ENCODE results near the gene TMEM9. TPM values are rescaled to one million over a fixed set of nuclear protein-coding genes. Genes with fewer than 3 reads are reported as not detected.

TMEM9 gene
- total RNA-seq, 3 donors from 2014 or later = 19.1 to 38.9 (median 24.1) TPM

GRCh38 chr1:201112173-201112731 is 42.0 kb downstream of the TMEM9 start, which contains the start of gene CACNA1S:
Gene CACNA1S (minus strand): TSS chr1:201112426. CDS start chr1:201112339, 87 bp downstream.
- intact Hi-C loops (cut with DNase I, micrococcal nuclease) = loop anchor here in 1 of 2 donors (5.0 kb wide), 1 partner anchor 140 kb away; no protein-coding TSS in a partner anchor
- Histone ChIP-seq H3K4me1 (ENCODE audit: low read depth) (peaks cover 8% of the 10 kb centered on the region), H3K4me3 (no peak within 1 kb of the TSS), H3K9me3 (no peaks in the 10 kb centered on the region), H3K36me3 (ENCODE audit: low read depth) (no peaks in the 10 kb centered on the region)
- ATAC-seq = no peak
- TF ChIP-seq CTCF (IDR thresholded peaks at IDR 0.05) = no peak
- no peak for DNase-seq

- TF ChIP-seq CTCF (IDR thresholded peaks at IDR 0.05) = no peak
- no peak for ATAC-seq
- DNase-seq = no peak
- Histone ChIP-seq H3K4me3 (no peak overlapping the region), H3K36me3 (ENCODE audit: low read depth) (no peaks in the 10 kb centered on the region), H3K9me3 (no peaks in the 10 kb centered on the region), H3K4me1 (ENCODE audit: low read depth) (peaks cover 8% of the 10 kb centered on the region)
- intact Hi-C loops (cut with DNase I, micrococcal nuclease) = loop anchor here in 1 of 2 donors (5.0 kb wide), 1 partner anchor 139 kb away; no protein-coding TSS in a partner anchor
Observed at GRCh38 chr1:201111672-201112071, 42.6 kb downstream of the TMEM9 start.

- ATAC-seq (no peak), DNase-seq (no peak)
- no peaks in the 10 kb centered on the region for H3K9me3 ChIP-seq
- intact Hi-C loops (cut with DNase I, micrococcal nuclease) = loop anchor here in 1 of 2 donors (5.0 kb wide), 1 partner anchor 139 kb away; no protein-coding TSS in a partner anchor
- no peak for TF ChIP-seq CTCF (IDR thresholded peaks at IDR 0.05)
- H3K4me3 ChIP-seq = no peak overlapping the region
- H3K4me1 ChIP-seq (ENCODE audit: low read depth) = peaks cover 8% of the 10 kb centered on the region
- no peaks in the 10 kb centered on the region for H3K36me3 ChIP-seq (ENCODE audit: low read depth)
Observed at GRCh38 chr1:201111156-201111555, 43.1 kb downstream of the TMEM9 start.

- H3K4me1 ChIP-seq (ENCODE audit: low read depth) = peaks cover 8% of the 10 kb centered on the region
- ATAC-seq (no peak), DNase-seq (no peak)
- no peak for TF ChIP-seq CTCF (IDR thresholded peaks at IDR 0.05)
- intact Hi-C loops (cut with DNase I, micrococcal nuclease) = loop anchor here in 1 of 2 donors (5.0 kb wide), 1 partner anchor 138 kb away; no protein-coding TSS in a partner anchor
- no peaks in the 10 kb centered on the region for H3K36me3 ChIP-seq (ENCODE audit: low read depth)
- no peak overlapping the region for H3K4me3 ChIP-seq
- H3K9me3 ChIP-seq = no peaks in the 10 kb centered on the region
Observed at GRCh38 chr1:201110616-201111015, 43.7 kb downstream of the TMEM9 start.

GRCh38 chr1:201110138-201110537 is 44.1 kb downstream of the TMEM9 start:
- intact Hi-C loops (cut with DNase I, micrococcal nuclease) = loop anchor here in 1 of 2 donors (5.0 kb wide), 1 partner anchor 138 kb away; no protein-coding TSS in a partner anchor
- TF ChIP-seq CTCF (IDR thresholded peaks at IDR 0.05) = no peak
- H3K9me3 ChIP-seq = no peaks in the 10 kb centered on the region
- H3K4me3 ChIP-seq = no peak overlapping the region
- no peak for DNase-seq
- no peaks in the 10 kb centered on the region for H3K36me3 ChIP-seq (ENCODE audit: low read depth)
- no peak for ATAC-seq
- peaks cover 7% of the 10 kb centered on the region for H3K4me1 ChIP-seq (ENCODE audit: low read depth)
